HL-60 (cell line): ENCODE data around the gene OTOF.

Experiments
- DNase-seq, 2 experiments: peaks; one replicate each; pipeline ENCODE4 v3.0.0-alpha.2; 2010 to 2020; ENCODE audit warnings: low read depth in 1 of 2, low spot score in 1 of 2
- H3K27ac ChIP-seq: fragments of 250-450 bp; sonication (Bioruptor Pico); replicated peaks from 2 replicates; pipeline ENCODE4 v1.5.1; 2020; ENCODE audit warnings: mild to moderate bottlenecking, moderate library complexity
- H3K27me3 ChIP-seq: fragments of 250-450 bp; sonication (Bioruptor Pico); 2 replicates; pipeline ENCODE4 v1.5.1; 2021; ENCODE audit warnings: mild to moderate bottlenecking, moderate library complexity; ENCODE audit not compliant: insufficient read depth, poor library complexity, severe bottlenecking
- H3K4me3 ChIP-seq: replicated peaks from 2 replicates; pipeline ENCODE4 v1.5.1; 2011; ENCODE audit warnings: mild to moderate bottlenecking, control low read depth, low read length; ENCODE audit not compliant: insufficient read depth
- CTCF ChIP-seq: IDR thresholded peaks from one replicate; pipeline ENCODE4 v1.5.1; 2011; ENCODE audit warnings: low read length, control low read depth, inconsistent platforms; ENCODE audit not compliant: insufficient read depth
- GABPA ChIP-seq: IDR thresholded peaks from 2 replicates; pipeline ENCODE4 v1.6.1; 2012; ENCODE audit warnings: low read depth
- POLR2AphosphoS5 ChIP-seq: IDR thresholded peaks from 2 replicates; pipeline ENCODE4 v1.6.1; 2012; ENCODE audit warnings: low read depth
- REST ChIP-seq: IDR thresholded peaks from 2 replicates; pipeline ENCODE4 v1.6.1; 2012; ENCODE audit warnings: low read depth; ENCODE audit not compliant: insufficient replicate concordance
- SPI1 ChIP-seq: IDR thresholded peaks from 2 replicates; pipeline ENCODE4 v1.6.1; 2012; ENCODE audit warnings: low read depth, mild to moderate bottlenecking, borderline replicate concordance

The OTOF gene

GRCh38 chr2:26471766-26472706 is 5.9 kb downstream of the OTOF start:
- Histone ChIP-seq H3K4me3 (no peak overlapping the region), H3K27me3 (no peaks in the 10 kb centered on the region), H3K27ac (no peak overlapping the region)
- TF ChIP-seq SPI1: no peak
- TF ChIP-seq CTCF: no peak
- no peak for TF ChIP-seq POLR2AphosphoS5
- TF ChIP-seq GABPA: no peak
- TF ChIP-seq REST: no peak
- DNase-seq: no peak

GRCh38 chr2:26471289-26471688 is 6.6 kb downstream of the OTOF start:
- no peaks in the 10 kb centered on the region for H3K27me3 ChIP-seq
- DNase-seq: no peak

More at GRCh38 chr2:26471289-26471688, 6.6 kb downstream of the OTOF start:
- TF ChIP-seq CTCF: no peak
- no peak for TF ChIP-seq GABPA
- no peak for TF ChIP-seq REST
- no peak for TF ChIP-seq SPI1
- no peak for TF ChIP-seq POLR2AphosphoS5
- Histone ChIP-seq H3K27ac (no peak overlapping the region), H3K4me3 (no peak overlapping the region)
